HG03558 (cell line): ENCODE results near the gene BMP3.

Experiments
- ATAC-seq: cut with Tn5 transposase; IDR thresholded peaks from one replicate; pipeline ENCODE4 v1.9.1; 2021; ENCODE audit warnings: moderate number of reproducible peaks; ENCODE audit not compliant: unreplicated experiment; ENCODE audit errors: extremely low read depth

The BMP3 gene

GRCh38 chr4:81095389-81095788 is 64.9 kb downstream of the BMP3 start:
- ATAC-seq, result no peak

GRCh38 chr4:81096566-81096965 is 66.1 kb downstream of the BMP3 start:
- ATAC-seq, result no peak

- no peak for ATAC-seq
Observed at GRCh38 chr4:81102107-81102506, 71.6 kb downstream of the BMP3 start.

GRCh38 chr4:81106150-81106549 is 75.6 kb downstream of the BMP3 start:
- ATAC-seq, result no peak
